Glomerular visceral epithelial cell (primary cell): ENCODE measurements around the gene EXO5.
"Not testable (repeated sequence)": the region's sequence is repeated elsewhere in the genome, so short reads cannot be mapped to it uniquely, and the experiment has no call there.

Experiments
- DNase-seq: peaks from one replicate; pipeline ENCODE4 v3.0.0-alpha.2; 2016; ENCODE audit errors: extremely low spot score

The EXO5 gene

GRCh38 chr1:40508375-40509341 lies at the start of gene EXO5:
TSS of gene EXO5 (plus strand) at chr1:40508767. CDS start at chr1:40514545, 5,778 bp downstream.
- peak; percentile 60 for DNase-seq

GRCh38 chr1:40462956-40463590 lies 45.5 kb upstream of the EXO5 start:
- DNase-seq, result no peak

- no peak for DNase-seq
These were observed 39.2 kb upstream of the EXO5 start for GRCh38 chr1:40469327-40469726.

- no peak for DNase-seq
These were observed 33.3 kb upstream of the EXO5 start for GRCh38 chr1:40475268-40475667.

- DNase-seq, result no peak
These were observed 31.5 kb upstream of the EXO5 start, which contains the start of gene ZFP69 for GRCh38 chr1:40476924-40477677. TSS of gene ZFP69 (plus strand) at chr1:40477290. CDS start at chr1:40479362, 2,072 bp downstream.

- DNase-seq, result no peak
These were observed 30.9 kb upstream of the EXO5 start for GRCh38 chr1:40477678-40478053.

- DNase-seq, result no peak
These were observed 30.3 kb upstream of the EXO5 start for GRCh38 chr1:40478276-40478675.

- no peak for DNase-seq
These were observed 29.4 kb upstream of the EXO5 start for GRCh38 chr1:40479156-40479555.

GRCh38 chr1:40495315-40495903 lies 13.2 kb upstream of the EXO5 start:
- DNase-seq, result no peak

- DNase-seq, result not testable (repeated sequence)
These were observed 5.9 kb upstream of the EXO5 start for GRCh38 chr1:40502651-40503050.

- DNase-seq, result no peak
These were observed 594 bp upstream of the EXO5 start for GRCh38 chr1:40507973-40508372.

- DNase-seq, result no peak
These were observed 10.9 kb downstream of the EXO5 start for GRCh38 chr1:40519517-40519916.

- no peak for DNase-seq
These were observed 22.3 kb downstream of the EXO5 start for GRCh38 chr1:40530735-40531380.

GRCh38 chr1:40531381-40532061 lies 23.0 kb downstream of the EXO5 start, which contains the start of gene ZNF684:
TSS of gene ZNF684 (plus strand) at chr1:40531637. CDS start at chr1:40533167, 1,530 bp downstream.
- peak; percentile 95 for DNase-seq

- no peak for DNase-seq
These were observed 23.5 kb downstream of the EXO5 start for GRCh38 chr1:40532062-40532389.

GRCh38 chr1:40532844-40533424 lies 24.4 kb downstream of the EXO5 start:
- peak; percentile 52 for DNase-seq

- no peak for DNase-seq
These were observed 26.0 kb downstream of the EXO5 start for GRCh38 chr1:40534589-40534988.

GRCh38 chr1:40535732-40536131 lies 27.2 kb downstream of the EXO5 start:
- no peak for DNase-seq

- DNase-seq, result no peak
These were observed 30.8 kb downstream of the EXO5 start for GRCh38 chr1:40539338-40539737.

- DNase-seq, result no peak
These were observed 38.4 kb downstream of the EXO5 start for GRCh38 chr1:40546957-40547356.
